CD4-positive, alpha-beta T cell (primary cell): Measurements from ENCODE around the gene SPOCK1. TPM values are rescaled to one million over a fixed set of nuclear protein-coding genes. Genes with fewer than 3 reads are reported as not detected.

Experiments used
- ATAC-seq: fragments of 200-7000 bp; cut with Tn5 transposase; one replicate; pipeline ENCODE4 v1.10.0; 2022; ENCODE audit warnings: mild to moderate bottlenecking; ENCODE audit not compliant: poor library complexity
- CTCF ChIA-PET: fragments of 350-600 bp; sonication (Branson Sonifier 250); formaldehyde crosslinking; loops from one replicate; lab custom pipeline; 2021; ENCODE audit warnings: antibody characterized with exemption, inconsistent platforms; lab: Charles Lee
- POLR2A ChIA-PET: fragments of 350-600 bp; sonication (Branson Sonifier 250); formaldehyde crosslinking; loops from one replicate; lab custom pipeline; 2021; ENCODE audit warnings: antibody characterized with exemption, inconsistent platforms; lab: Charles Lee
- DNase-seq, 14 experiments: peaks; one replicate each; pipeline ENCODE4 v3.0.0-alpha.2; 2013 to 2020; ENCODE audit warnings: mixed read lengths in 2 of 14
- H3K27ac ChIP-seq, 2 donors: one replicate each; pipeline versions ENCODE4 v1.5.1 to v1.7.0; 2013; ENCODE audit warnings: low read length in 2 of 2, low read depth in 1 of 2, mild to moderate bottlenecking in 1 of 2
- H3K27me3 ChIP-seq, 2 experiments: 1 replicate in 1 of 2; 2 replicates in 1 of 2; pipeline versions ENCODE4 v1.6.1 to v1.7.0; 2013; ENCODE audit warnings: low read length in 2 of 2, control low read depth in 1 of 2, mild to moderate bottlenecking in 1 of 2, moderate library complexity in 1 of 2; ENCODE audit not compliant: insufficient read depth in 2 of 2, control insufficient read depth in 1 of 2
- H3K36me3 ChIP-seq: one replicate; pipeline ENCODE4 v1.6.1; 2013; ENCODE audit warnings: low read length, control low read depth; ENCODE audit not compliant: insufficient read depth
- H3K4me1 ChIP-seq: one replicate; pipeline ENCODE4 v1.6.1; 2013; ENCODE audit warnings: low read length, control low read depth; ENCODE audit not compliant: insufficient read depth
- H3K4me3 ChIP-seq: one replicate; pipeline ENCODE4 v1.5.1; 2013; ENCODE audit warnings: mild to moderate bottlenecking, low read length, moderate library complexity
- H3K9me3 ChIP-seq, 2 experiments: 1 replicate in 1 of 2; 2 replicates in 1 of 2; pipeline versions ENCODE4 v1.6.1 to v1.7.0; 2013; ENCODE audit warnings: low read length in 2 of 2, mild to moderate bottlenecking in 2 of 2, control low read depth in 1 of 2, moderate library complexity in 1 of 2; ENCODE audit not compliant: control insufficient read depth in 1 of 2, insufficient read depth in 1 of 2
- H3K27ac Mint-ChIP-seq: one replicate; pipeline ENCODE4 v1.8.0; 2020; ENCODE audit warnings: mixed read lengths
- H3K27me3 Mint-ChIP-seq: one replicate; pipeline ENCODE4 v1.8.0; 2021; ENCODE audit warnings: mixed read lengths
- H3K36me3 Mint-ChIP-seq: one replicate; pipeline ENCODE4 v1.8.0; 2021; ENCODE audit warnings: low read depth, mixed read lengths
- H3K4me1 Mint-ChIP-seq: one replicate; pipeline ENCODE4 v1.8.0; 2021; ENCODE audit warnings: low read depth, mixed read lengths
- H3K4me3 Mint-ChIP-seq: one replicate; pipeline ENCODE4 v1.8.0; 2020; ENCODE audit warnings: mild to moderate bottlenecking, mixed read lengths
- H3K9me3 Mint-ChIP-seq: one replicate; pipeline ENCODE4 v1.8.0; 2020; ENCODE audit warnings: mixed read lengths
- CTCF ChIP-seq: fragments of 200-600 bp; IDR thresholded peaks from one replicate; pipeline ENCODE4 v1.8.0; 2022; ENCODE audit warnings: antibody characterized with exemption, mild to moderate bottlenecking
- intact Hi-C, 2 experiments: fragments of 100-400 bp; cut with DNase I in 1 of 2; cut with micrococcal nuclease in 1 of 2; formaldehyde crosslinking; loops; one replicate each; pipeline versions ENCODE4 v1.15.1 to v1.9.0; 2023 to 2025; cut with DNase I, micrococcal nuclease
- total RNA-seq, 174 experiments: library from RNA in 2 of 174; stranded (reverse) in 2 of 174; gene quantifications; one replicate each; pipeline ENCODE4 v1.2.3 and lab custom pipeline; 2021 to 2026

The SPOCK1 gene
- total RNA-seq, 2 experiments from 2014 or later, result not detected

- ATAC-seq, result no peak
- Mint-ChIP-seq H3K9me3 (no peaks in the 10 kb centered on the region), H3K4me3 (no peak overlapping the region), H3K27me3 (no peaks in the 10 kb centered on the region), H3K4me1 (no peaks in the 10 kb centered on the region), H3K36me3 (no peaks in the 10 kb centered on the region), H3K27ac (no peak overlapping the region)
- Histone ChIP-seq H3K4me1 (no peaks in the 10 kb centered on the region), H3K36me3 (no peaks in the 10 kb centered on the region), H3K27ac (no peak overlapping the region), H3K4me3 (no peak overlapping the region), H3K27me3 (no peaks in the 10 kb centered on the region), H3K9me3 (no peaks in the 10 kb centered on the region)
- intact Hi-C loops, result loop anchor here in 1 of 2 experiments (10.0 kb wide), 1 partner anchor 166 kb away; the partner anchor contains the start of gene SPOCK1
- CTCF ChIA-PET, result no interaction called here
- POLR2A ChIA-PET, result no interaction called here
- TF ChIP-seq CTCF, result no peak
- no peak for DNase-seq
Measured at GRCh38 chr5:137328991-137329390, 170.1 kb downstream of the SPOCK1 start.

- no peaks in the 10 kb centered on the region for H3K36me3 Mint-ChIP-seq
- H3K27ac Mint-ChIP-seq, result no peak overlapping the region
- POLR2A ChIA-PET, result no interaction called here
- H3K27me3 Mint-ChIP-seq, result peaks cover 4% of the 10 kb centered on the region
- no peaks in the 10 kb centered on the region for H3K4me1 Mint-ChIP-seq
- CTCF ChIA-PET, result interaction anchor here (0.6 kb wide), 1 partner anchor 12 kb away, joined by 3 read pairs; no protein-coding TSS in a partner anchor
- H3K36me3 ChIP-seq, result no peaks in the 10 kb centered on the region
- H3K27me3 ChIP-seq, result no peaks in the 10 kb centered on the region
- no peaks in the 10 kb centered on the region for H3K9me3 Mint-ChIP-seq
- H3K4me1 ChIP-seq, result no peaks in the 10 kb centered on the region
- H3K27ac ChIP-seq, result no peak overlapping the region
- no peak for ATAC-seq
- intact Hi-C loops, result loop anchor here in 1 of 2 experiments (10.0 kb wide), 1 partner anchor 166 kb away; the partner anchor contains the start of gene SPOCK1
- H3K4me3 Mint-ChIP-seq, result no peak overlapping the region
- H3K4me3 ChIP-seq, result no peak overlapping the region
- no peaks in the 10 kb centered on the region for H3K9me3 ChIP-seq
- no peak for TF ChIP-seq CTCF
- no peak for DNase-seq
Measured at GRCh38 chr5:137328463-137328862, 170.7 kb downstream of the SPOCK1 start.

GRCh38 chr5:137325721-137326120, 173.4 kb downstream of the SPOCK1 start:
- DNase-seq (no peak), ATAC-seq (no peak)
- Histone ChIP-seq H3K36me3 (no peaks in the 10 kb centered on the region), H3K4me3 (no peak overlapping the region), H3K27ac (no peak overlapping the region), H3K9me3 (peaks cover 0 to 4% of the 10 kb centered on the region in 2 experiments), H3K27me3 (peaks cover 0 to 5% of the 10 kb centered on the region in 2 experiments), H3K4me1 (no peaks in the 10 kb centered on the region)
- POLR2A ChIA-PET, result no interaction called here
- Mint-ChIP-seq H3K4me1 (no peaks in the 10 kb centered on the region), H3K27ac (no peak overlapping the region), H3K27me3 (peaks cover 7% of the 10 kb centered on the region), H3K36me3 (no peaks in the 10 kb centered on the region), H3K9me3 (no peaks in the 10 kb centered on the region), H3K4me3 (no peak overlapping the region)
- no peak for TF ChIP-seq CTCF
- intact Hi-C loops, result loop anchor here in 1 of 2 experiments (10.0 kb wide), 1 partner anchor 169 kb away; the partner anchor contains the start of gene SPOCK1
- CTCF ChIA-PET, result no interaction called here
